Tibial nerve (tissue), 4 donors: ENCODE measurements around the gene SYN1. TPM values are rescaled to one million over a fixed set of nuclear protein-coding genes. Genes with fewer than 3 reads are reported as not detected.
A peak's percentile ranks its signal among the peaks of the same experiment; 100 is the strongest.

Experiments used
- DNase-seq, 2 donors: peaks; one replicate each; pipeline ENCODE4 v3.0.0-alpha.2; 2019; ENCODE audit warnings: low spot score in 2 of 2
- H3K27ac ChIP-seq, 4 donors: fragments of 200-600 bp; sonication (generic) in 3 of 4; one replicate each; pipeline ENCODE4 v1.5.1; 2017 to 2019; ENCODE audit warnings: mild to moderate bottlenecking in 1 of 4
- H3K27me3 ChIP-seq, 2 donors: fragments of 200-600 bp; sonication (generic) in 1 of 2; one replicate each; pipeline versions ENCODE4 v1.5.1 to v1.6.0; 2017 to 2019
- H3K36me3 ChIP-seq, 3 donors: fragments of 200-600 bp; sonication (generic); one replicate each; pipeline ENCODE4 v1.5.1; 2018 to 2019
- H3K4me1 ChIP-seq, 4 donors: fragments of 200-600 bp; sonication (generic) in 3 of 4; one replicate each; pipeline ENCODE4 v1.5.1; 2017 to 2019
- H3K4me3 ChIP-seq, 4 donors: fragments of 200-600 bp; sonication (generic) in 3 of 4; one replicate each; pipeline ENCODE4 v1.5.1; 2017 to 2019; ENCODE audit warnings: mild to moderate bottlenecking in 1 of 4, moderate library complexity in 1 of 4
- H3K9me3 ChIP-seq, 4 donors: fragments of 200-600 bp; sonication (generic) in 3 of 4; one replicate each; pipeline ENCODE4 v1.5.1; 2017 to 2019
- EP300 ChIP-seq, 2 donors: sonication (generic); formaldehyde crosslinking; IDR thresholded peaks; one replicate each; pipeline ENCODE4 v1.6.1; 2017; ENCODE audit warnings: antibody characterized with exemption in 2 of 2, mild to moderate bottlenecking in 1 of 2
- POLR2A ChIP-seq, 2 donors: fragments of 450-650 bp; IDR thresholded peaks; one replicate each; pipeline ENCODE4 v1.6.1; 2017; ENCODE audit warnings: antibody characterized with exemption in 2 of 2, mild to moderate bottlenecking in 2 of 2, moderate library complexity in 2 of 2
- WGBS, 2 donors: methylation state at CpG; one replicate each; pipeline ENCODE4 v1.1.5; 2018; 5-methylcytosine and 5-hydroxymethylcytosine counted together
- total RNA-seq, 4 donors: library from RNA; depleted of rRNA; stranded (reverse); fragments of >200 nt; gene quantifications; one replicate each; pipeline ENCODE4 v1.1.0, GENCODE V29; 2016
- TF ChIP-seq, protein P1 (sequence below), 5 experiments: fragments of 200-600 bp in 3 of 5; fragments of 450-650 bp in 2 of 5; sonication (generic) in 3 of 5; IDR thresholded peaks; one replicate each; pipeline ENCODE4 v1.5.1; 2016 to 2019; ENCODE audit warnings: antibody characterized with exemption in 5 of 5, mild to moderate bottlenecking in 3 of 5, moderate library complexity in 2 of 5

Gene SYN1
- total RNA-seq, 4 donors from 2014 or later, result 0.42 to 1.2 TPM; not detected in 2

DNA sequence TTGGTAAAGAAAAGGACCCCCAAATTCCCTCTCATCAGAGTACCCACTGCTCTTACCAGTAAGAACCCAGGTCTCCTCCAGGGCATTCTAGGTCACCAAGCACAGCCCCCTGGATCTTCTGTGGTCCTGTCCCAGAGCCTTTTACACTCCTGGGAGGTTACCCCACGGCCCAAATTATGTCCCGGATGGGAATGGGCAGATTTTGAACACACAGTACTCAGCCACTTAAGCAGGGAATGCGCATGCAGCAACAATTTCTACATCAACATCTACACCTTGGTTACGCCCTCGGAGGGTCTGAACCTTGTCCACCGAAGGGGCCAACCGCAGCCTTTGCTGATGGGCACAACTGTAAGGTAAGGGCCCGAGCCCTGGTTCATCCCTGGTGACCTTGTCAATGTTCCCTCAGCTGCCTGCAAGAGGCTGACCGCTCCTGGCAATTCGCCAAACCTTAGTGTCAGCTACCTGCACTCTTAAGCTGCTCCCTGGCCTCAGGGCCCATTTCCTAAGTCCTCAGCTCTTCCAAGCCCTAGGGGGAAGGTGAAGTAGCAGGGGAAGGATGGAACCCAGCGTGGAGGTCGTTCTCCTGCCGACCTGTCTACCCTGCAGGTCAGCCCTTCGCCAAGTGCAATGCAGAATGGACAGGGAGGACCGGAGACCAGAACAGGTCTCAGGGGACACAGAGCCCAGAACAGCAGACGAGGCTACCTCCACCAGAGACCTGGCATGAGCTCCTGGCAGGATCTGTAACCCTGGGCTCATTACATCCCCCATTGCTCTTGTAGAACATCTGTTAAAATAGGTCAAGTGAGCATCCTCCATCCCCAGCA is 31.5 kb downstream of the SYN1 start:
- Histone ChIP-seq H3K36me3 (peaks cover 0 to 18% (median 0%) of the 10 kb centered on the region in 3 donors), H3K4me1 (peaks cover 0 to 26% (median 2%) of the 10 kb centered on the region in 4 donors), H3K27ac (no peak overlapping the region), H3K27me3 (no peaks in the 10 kb centered on the region), H3K9me3 (no peaks in the 10 kb centered on the region), H3K4me3 (no peak overlapping the region)
- WGBS, 2 donors, result 76 to 82% methylated on average over 13 to 14 of the region's 16 CpGs
- no peak for DNase-seq
- TF ChIP-seq, protein P1, sequence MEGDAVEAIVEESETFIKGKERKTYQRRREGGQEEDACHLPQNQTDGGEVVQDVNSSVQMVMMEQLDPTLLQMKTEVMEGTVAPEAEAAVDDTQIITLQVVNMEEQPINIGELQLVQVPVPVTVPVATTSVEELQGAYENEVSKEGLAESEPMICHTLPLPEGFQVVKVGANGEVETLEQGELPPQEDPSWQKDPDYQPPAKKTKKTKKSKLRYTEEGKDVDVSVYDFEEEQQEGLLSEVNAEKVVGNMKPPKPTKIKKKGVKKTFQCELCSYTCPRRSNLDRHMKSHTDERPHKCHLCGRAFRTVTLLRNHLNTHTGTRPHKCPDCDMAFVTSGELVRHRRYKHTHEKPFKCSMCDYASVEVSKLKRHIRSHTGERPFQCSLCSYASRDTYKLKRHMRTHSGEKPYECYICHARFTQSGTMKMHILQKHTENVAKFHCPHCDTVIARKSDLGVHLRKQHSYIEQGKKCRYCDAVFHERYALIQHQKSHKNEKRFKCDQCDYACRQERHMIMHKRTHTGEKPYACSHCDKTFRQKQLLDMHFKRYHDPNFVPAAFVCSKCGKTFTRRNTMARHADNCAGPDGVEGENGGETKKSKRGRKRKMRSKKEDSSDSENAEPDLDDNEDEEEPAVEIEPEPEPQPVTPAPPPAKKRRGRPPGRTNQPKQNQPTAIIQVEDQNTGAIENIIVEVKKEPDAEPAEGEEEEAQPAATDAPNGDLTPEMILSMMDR (IDR thresholded peaks at IDR 0.05), result no peak
- TF ChIP-seq POLR2A (IDR thresholded peaks at IDR 0.05) (no peak), EP300 (IDR thresholded peaks at IDR 0.05) (no peak)

GRCh38 chrX:47587091-47587891 is 32.4 kb downstream of the SYN1 start:
- Histone ChIP-seq H3K4me1 (peaks cover 0 to 28% (median 2%) of the 10 kb centered on the region in 4 donors), H3K4me3 (no peak overlapping the region), H3K27ac (no peak overlapping the region), H3K36me3 (peaks cover 0 to 18% (median 0%) of the 10 kb centered on the region in 3 donors), H3K27me3 (no peaks in the 10 kb centered on the region), H3K9me3 (no peaks in the 10 kb centered on the region)
- 43 to 44% methylated on average over 2 to 4 of the region's 4 CpGs for WGBS, 2 donors
- TF ChIP-seq EP300 (IDR thresholded peaks at IDR 0.05) (no peak), POLR2A (IDR thresholded peaks at IDR 0.05) (no peak)
- TF ChIP-seq, protein P1 (IDR thresholded peaks at IDR 0.05), result no peak
- no peak for DNase-seq

DNA sequence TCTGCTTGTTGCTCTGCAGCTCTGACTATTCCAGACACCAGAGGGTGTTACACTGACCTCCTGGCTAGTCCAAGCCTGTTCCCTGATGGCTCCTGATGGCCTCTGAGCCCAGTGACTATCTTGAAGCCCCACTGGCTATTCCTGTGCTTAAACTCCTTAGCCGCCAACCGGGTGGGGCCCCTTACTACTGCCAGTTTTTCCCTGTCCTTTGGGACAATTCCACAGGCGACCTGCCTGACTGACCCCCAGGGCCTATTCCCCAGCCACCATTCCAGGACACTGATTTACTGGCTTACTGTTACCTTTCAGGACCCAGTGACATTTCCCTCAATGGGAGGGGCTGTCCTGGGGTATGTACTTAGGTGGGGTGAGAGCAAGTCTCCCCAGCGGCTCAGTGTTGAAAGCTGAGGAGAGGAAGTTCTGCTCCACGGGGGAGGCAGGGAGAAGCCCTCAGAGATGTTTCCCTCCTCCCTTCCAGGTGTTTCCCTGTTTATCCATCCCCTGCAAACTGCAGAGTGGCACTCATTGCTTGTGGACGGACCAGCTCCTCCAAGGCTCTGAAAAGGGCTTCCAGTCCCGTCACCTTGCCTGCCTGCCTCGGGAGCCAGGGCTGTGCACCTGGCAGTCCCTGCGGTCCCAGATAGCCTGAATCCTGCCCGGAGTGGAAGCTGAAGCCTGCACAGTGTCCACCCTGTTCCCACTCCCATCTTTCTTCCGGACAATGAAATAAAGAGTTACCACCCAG is 33.4 kb downstream of the SYN1 start:
- DNase-seq, result no peak
- H3K4me1 ChIP-seq, result peaks cover 0 to 33% (median 2%) of the 10 kb centered on the region in 4 donors
- H3K27ac ChIP-seq, result peak overlapping the region in 1 of 4 donors; percentile 93
- TF ChIP-seq, protein P1 (IDR thresholded peaks at IDR 0.05), result no peak
- TF ChIP-seq EP300 (IDR thresholded peaks at IDR 0.05), result no peak
- TF ChIP-seq POLR2A (IDR thresholded peaks at IDR 0.05), result no peak
- 50 to 66% methylated on average over 2 to 11 of the region's 11 CpGs for WGBS, 2 donors
- H3K27me3 ChIP-seq, result no peaks in the 10 kb centered on the region
- H3K36me3 ChIP-seq, result peaks cover 0 to 18% (median 0%) of the 10 kb centered on the region in 3 donors
- H3K9me3 ChIP-seq, result no peaks in the 10 kb centered on the region
- no peak overlapping the region for H3K4me3 ChIP-seq

GRCh38 chrX:47585273-47585672 is 34.4 kb downstream of the SYN1 start:
- H3K4me1 ChIP-seq, result peaks cover 0 to 33% (median 2%) of the 10 kb centered on the region in 4 donors
- H3K36me3 ChIP-seq, result peaks cover 0 to 18% (median 0%) of the 10 kb centered on the region in 3 donors
- 80 to 82% methylated on average over 2 to 12 of the region's 16 CpGs for WGBS, 2 donors
- TF ChIP-seq, protein P1 (IDR thresholded peaks at IDR 0.05), result no peak
- TF ChIP-seq EP300 (IDR thresholded peaks at IDR 0.05) (no peak), POLR2A (IDR thresholded peaks at IDR 0.05) (no peak)
- peak overlapping the region in 2 of 4 donors; percentile 48 to 93 for H3K27ac ChIP-seq
- H3K9me3 ChIP-seq, result no peaks in the 10 kb centered on the region
- no peak overlapping the region for H3K4me3 ChIP-seq
- H3K27me3 ChIP-seq, result no peaks in the 10 kb centered on the region
- no peak for DNase-seq
